Uterus (tissue), 2 donors: ENCODE data around the gene PSMA7.
A peak's percentile ranks its signal among the peaks of the same experiment; 100 is the strongest.

ENCODE experiments used
- CTCF ChIP-seq, 4 experiments: fragments of 200-600 bp in 2 of 4; fragments of 450-650 bp in 2 of 4; sonication (generic) in 2 of 4; IDR thresholded peaks; one replicate each; pipeline ENCODE4 v1.5.1; 2016 to 2019; ENCODE audit warnings: antibody characterized with exemption in 4 of 4, mild to moderate bottlenecking in 2 of 4, moderate library complexity in 1 of 4
- POLR2A ChIP-seq, 2 donors: fragments of 450-650 bp; IDR thresholded peaks; one replicate each; pipeline ENCODE4 v1.6.1; 2016; ENCODE audit warnings: antibody characterized with exemption in 2 of 2, mild to moderate bottlenecking in 1 of 2, moderate library complexity in 1 of 2

GRCh38 chr20:62121776-62122653, 21.2 kb downstream of the PSMA7 start, which contains the start of gene LSM14B:
- TF ChIP-seq CTCF (IDR thresholded peaks at IDR 0.05) (peak in 2 of 4 experiments; percentile 2 to 5), POLR2A (IDR thresholded peaks at IDR 0.05) (peak; percentile 22 to 60)
